HL-60 (cell line): Measurements from ENCODE around the gene ELN.

Source experiments
- DNase-seq, 2 experiments: peaks; one replicate each; pipeline ENCODE4 v3.0.0-alpha.2; 2010 to 2020; ENCODE audit warnings: low read depth in 1 of 2, low spot score in 1 of 2
- H3K27ac ChIP-seq: fragments of 250-450 bp; sonication (Bioruptor Pico); replicated peaks from 2 replicates; pipeline ENCODE4 v1.5.1; 2020; ENCODE audit warnings: mild to moderate bottlenecking, moderate library complexity
- H3K27me3 ChIP-seq: fragments of 250-450 bp; sonication (Bioruptor Pico); 2 replicates; pipeline ENCODE4 v1.5.1; 2021; ENCODE audit warnings: mild to moderate bottlenecking, moderate library complexity; ENCODE audit not compliant: insufficient read depth, poor library complexity, severe bottlenecking
- H3K4me3 ChIP-seq: replicated peaks from 2 replicates; pipeline ENCODE4 v1.5.1; 2011; ENCODE audit warnings: mild to moderate bottlenecking, control low read depth, low read length; ENCODE audit not compliant: insufficient read depth
- SPI1 ChIP-seq: IDR thresholded peaks from 2 replicates; pipeline ENCODE4 v1.6.1; 2012; ENCODE audit warnings: low read depth, mild to moderate bottlenecking, borderline replicate concordance

The ELN gene

GRCh38 chr7:74116356-74116755 lies 88.4 kb downstream of the ELN start:
- TF ChIP-seq SPI1 = no peak
- no peak for DNase-seq
- no peak overlapping the region for H3K4me3 ChIP-seq
- no peak overlapping the region for H3K27ac ChIP-seq
- no peaks in the 10 kb centered on the region for H3K27me3 ChIP-seq
